H1 (cell line): ENCODE measurements around the gene GPC1. TPM values are rescaled to one million over a fixed set of nuclear protein-coding genes. Genes with fewer than 3 reads are reported as not detected.

ENCODE experiments used
- polyA plus RNA-seq, 7 experiments: library from polyadenylated mRNA; depleted of rRNA in 3 of 7; stranded (reverse) in 5 of 7; unstranded in 2 of 7; fragments of >200 nt in 5 of 7; fragments of 200-250 nt in 2 of 7; gene quantifications; 1 replicate in 5 of 7; 2 replicates in 1 of 7; 4 replicates in 1 of 7; pipeline versions ENCODE4 v1.2.1 to v1.2.3, GENCODE V29; 2011 to 2013; ENCODE audit warnings: missing spikeins in 2 of 7, mixed read lengths in 2 of 7
- total RNA-seq: library from RNA; stranded (reverse); fragmentation: NEBNext Ultra II Directional; extraction: Animal tissue kit (Norgen Biotek cat#: 25700); gene quantifications from 2 replicates; pipeline ENCODE4 v1.2.1, GENCODE V29; 2021
- TF ChIP-seq, protein P1 (sequence below), 3 experiments: IDR thresholded peaks; 1 replicate in 2 of 3; 2 replicates in 1 of 3; pipeline versions ENCODE4 v1.5.1 to v1.6.1; 2011; ENCODE audit warnings: low read length in 3 of 3, mild to moderate bottlenecking in 3 of 3, inconsistent platforms in 2 of 3, low read depth in 1 of 3, moderate library complexity in 1 of 3; ENCODE audit not compliant: insufficient read depth in 1 of 3; ENCODE audit errors: control extremely low read depth in 1 of 3

GPC1 gene
- total and polyA plus RNA-seq, 2 of the 8 experiments (the other 6 are each of a cell fraction or from before 2014, with no cell fraction given), result 21.9 to 28.3 TPM

DNA sequence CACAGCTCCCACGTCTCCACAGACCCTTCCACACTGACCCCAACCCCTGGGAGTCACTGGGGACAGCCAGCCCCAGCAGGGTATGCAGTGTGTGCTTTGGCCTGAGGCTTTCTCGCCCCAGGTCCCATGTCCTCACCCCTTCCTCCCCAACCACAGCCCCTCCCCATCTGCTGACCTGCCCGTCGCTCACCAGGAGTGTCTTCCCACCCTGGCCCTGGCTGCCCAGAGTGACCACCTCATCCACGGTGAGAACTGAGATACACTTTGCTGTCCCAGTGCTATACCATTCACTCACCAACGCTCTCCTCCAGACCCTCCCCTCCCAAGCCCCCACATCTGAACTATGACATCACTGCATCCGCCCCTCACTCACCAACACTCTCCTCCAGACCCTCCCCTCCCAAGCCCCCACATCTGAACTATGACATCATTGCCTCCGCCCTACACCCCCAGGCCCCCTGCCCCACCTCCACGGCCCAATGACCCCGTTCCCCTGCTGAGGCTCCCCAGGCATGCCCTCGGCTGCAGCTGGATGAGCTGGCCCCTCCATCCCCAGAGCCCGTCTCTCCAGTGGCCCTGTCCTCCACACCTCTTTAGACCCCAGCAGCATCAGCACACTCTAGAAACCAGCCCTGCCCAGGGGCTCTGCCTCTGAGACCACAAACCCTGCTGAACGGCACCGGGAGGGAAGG lies 67.1 kb downstream of the GPC1 start (continued):
- TF ChIP-seq, protein P1, sequence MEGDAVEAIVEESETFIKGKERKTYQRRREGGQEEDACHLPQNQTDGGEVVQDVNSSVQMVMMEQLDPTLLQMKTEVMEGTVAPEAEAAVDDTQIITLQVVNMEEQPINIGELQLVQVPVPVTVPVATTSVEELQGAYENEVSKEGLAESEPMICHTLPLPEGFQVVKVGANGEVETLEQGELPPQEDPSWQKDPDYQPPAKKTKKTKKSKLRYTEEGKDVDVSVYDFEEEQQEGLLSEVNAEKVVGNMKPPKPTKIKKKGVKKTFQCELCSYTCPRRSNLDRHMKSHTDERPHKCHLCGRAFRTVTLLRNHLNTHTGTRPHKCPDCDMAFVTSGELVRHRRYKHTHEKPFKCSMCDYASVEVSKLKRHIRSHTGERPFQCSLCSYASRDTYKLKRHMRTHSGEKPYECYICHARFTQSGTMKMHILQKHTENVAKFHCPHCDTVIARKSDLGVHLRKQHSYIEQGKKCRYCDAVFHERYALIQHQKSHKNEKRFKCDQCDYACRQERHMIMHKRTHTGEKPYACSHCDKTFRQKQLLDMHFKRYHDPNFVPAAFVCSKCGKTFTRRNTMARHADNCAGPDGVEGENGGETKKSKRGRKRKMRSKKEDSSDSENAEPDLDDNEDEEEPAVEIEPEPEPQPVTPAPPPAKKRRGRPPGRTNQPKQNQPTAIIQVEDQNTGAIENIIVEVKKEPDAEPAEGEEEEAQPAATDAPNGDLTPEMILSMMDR (IDR thresholded peaks at IDR 0.05; ENCODE audit: control extremely low read depth in 1 of 3, insufficient read depth in 1 of 3, low read depth in 1 of 3, low read length in 3 of 3), result no peak
